Measurements from ENCODE around the gene INTS1. TPM values are rescaled to one million over a fixed set of nuclear protein-coding genes. Genes with fewer than 3 reads are reported as not detected.

Gene INTS1
- total and polyA plus RNA-seq, 2 experiments from 2014 or later: 35.1 to 111 TPM

DNA sequence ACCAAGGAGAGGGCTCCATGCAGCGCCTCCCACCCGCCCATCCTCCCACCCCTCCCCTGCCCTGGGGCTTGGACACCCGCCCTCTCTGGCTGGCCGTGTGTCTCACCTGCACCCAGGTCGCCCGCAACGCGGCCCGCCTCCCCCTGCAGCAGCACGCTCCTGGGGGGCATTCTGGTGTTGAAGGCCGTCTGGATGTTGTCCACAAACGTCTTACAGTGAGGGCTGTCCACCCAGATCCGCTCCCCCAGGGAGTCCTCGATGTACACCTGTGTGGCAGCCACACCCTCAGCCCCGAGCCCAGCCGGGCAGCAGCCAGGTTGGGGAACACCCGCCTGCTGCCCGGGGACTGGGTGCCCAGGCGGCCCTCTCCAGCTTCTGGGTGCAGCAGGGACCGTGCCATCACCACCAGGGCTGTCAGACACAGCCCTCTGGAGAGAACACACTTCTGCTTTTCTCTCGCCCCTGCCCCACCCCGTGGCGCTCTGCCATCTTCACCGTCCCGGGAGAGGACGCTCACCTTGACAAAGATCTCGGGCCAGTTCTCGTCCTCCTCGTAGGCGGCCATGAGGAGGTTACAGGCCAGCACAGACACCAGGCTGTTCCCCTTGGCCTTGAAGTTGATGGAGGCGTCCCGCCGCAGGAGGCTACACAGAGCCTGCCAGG, 4.7 kb downstream of the INTS1 start:
- no peaks in the 10 kb centered on the region for H3K27me3 ChIP-seq (ENCODE audit: insufficient read depth)
- no peak overlapping the region for H2AFZ ChIP-seq
- no peak overlapping the region for H3K27ac Mint-ChIP-seq
- DNase-seq (ENCODE audit: low spot score) (no peak), ATAC-seq (no peak)
- H3K4me3 Mint-ChIP-seq: no peak overlapping the region
- TF ChIP-seq POLR2AphosphoS5 (IDR thresholded peaks at IDR 0.05; ENCODE audit: low read depth) (no peak), STAT1 (IDR thresholded peaks at IDR 0.05; ENCODE audit: unreplicated experiment) (no peak), EZH2phosphoT487 (IDR thresholded peaks at IDR 0.05; ENCODE audit: unreplicated experiment) (no peak), EZH2 (IDR thresholded peaks at IDR 0.05; ENCODE audit: low read depth, unreplicated experiment) (no peak), NANOG (IDR thresholded peaks at IDR 0.05; ENCODE audit: borderline replicate concordance) (no peak), JUNB (IDR thresholded peaks at IDR 0.05; ENCODE audit: unreplicated experiment) (no peak), ETS1 (IDR thresholded peaks at IDR 0.05) (no peak), ZNF114 (CRISPR knock-in tag; IDR thresholded peaks at IDR 0.05) (no peak), ZNF331 (CRISPR knock-in tag; IDR thresholded peaks at IDR 0.05; ENCODE audit: low read depth) (no peak), REST (IDR thresholded peaks at IDR 0.05; ENCODE audit: unreplicated experiment) (no peak), CREB1 (CRISPR knock-in tag; IDR thresholded peaks at IDR 0.05; ENCODE audit: low read depth) (no peak)
- TF ChIP-seq, protein P1, sequence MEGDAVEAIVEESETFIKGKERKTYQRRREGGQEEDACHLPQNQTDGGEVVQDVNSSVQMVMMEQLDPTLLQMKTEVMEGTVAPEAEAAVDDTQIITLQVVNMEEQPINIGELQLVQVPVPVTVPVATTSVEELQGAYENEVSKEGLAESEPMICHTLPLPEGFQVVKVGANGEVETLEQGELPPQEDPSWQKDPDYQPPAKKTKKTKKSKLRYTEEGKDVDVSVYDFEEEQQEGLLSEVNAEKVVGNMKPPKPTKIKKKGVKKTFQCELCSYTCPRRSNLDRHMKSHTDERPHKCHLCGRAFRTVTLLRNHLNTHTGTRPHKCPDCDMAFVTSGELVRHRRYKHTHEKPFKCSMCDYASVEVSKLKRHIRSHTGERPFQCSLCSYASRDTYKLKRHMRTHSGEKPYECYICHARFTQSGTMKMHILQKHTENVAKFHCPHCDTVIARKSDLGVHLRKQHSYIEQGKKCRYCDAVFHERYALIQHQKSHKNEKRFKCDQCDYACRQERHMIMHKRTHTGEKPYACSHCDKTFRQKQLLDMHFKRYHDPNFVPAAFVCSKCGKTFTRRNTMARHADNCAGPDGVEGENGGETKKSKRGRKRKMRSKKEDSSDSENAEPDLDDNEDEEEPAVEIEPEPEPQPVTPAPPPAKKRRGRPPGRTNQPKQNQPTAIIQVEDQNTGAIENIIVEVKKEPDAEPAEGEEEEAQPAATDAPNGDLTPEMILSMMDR (conservative IDR thresholded peaks at IDR 0.05; ENCODE audit: low read depth in 2 of 2): no peak
- TF ChIP-seq, protein P2, sequence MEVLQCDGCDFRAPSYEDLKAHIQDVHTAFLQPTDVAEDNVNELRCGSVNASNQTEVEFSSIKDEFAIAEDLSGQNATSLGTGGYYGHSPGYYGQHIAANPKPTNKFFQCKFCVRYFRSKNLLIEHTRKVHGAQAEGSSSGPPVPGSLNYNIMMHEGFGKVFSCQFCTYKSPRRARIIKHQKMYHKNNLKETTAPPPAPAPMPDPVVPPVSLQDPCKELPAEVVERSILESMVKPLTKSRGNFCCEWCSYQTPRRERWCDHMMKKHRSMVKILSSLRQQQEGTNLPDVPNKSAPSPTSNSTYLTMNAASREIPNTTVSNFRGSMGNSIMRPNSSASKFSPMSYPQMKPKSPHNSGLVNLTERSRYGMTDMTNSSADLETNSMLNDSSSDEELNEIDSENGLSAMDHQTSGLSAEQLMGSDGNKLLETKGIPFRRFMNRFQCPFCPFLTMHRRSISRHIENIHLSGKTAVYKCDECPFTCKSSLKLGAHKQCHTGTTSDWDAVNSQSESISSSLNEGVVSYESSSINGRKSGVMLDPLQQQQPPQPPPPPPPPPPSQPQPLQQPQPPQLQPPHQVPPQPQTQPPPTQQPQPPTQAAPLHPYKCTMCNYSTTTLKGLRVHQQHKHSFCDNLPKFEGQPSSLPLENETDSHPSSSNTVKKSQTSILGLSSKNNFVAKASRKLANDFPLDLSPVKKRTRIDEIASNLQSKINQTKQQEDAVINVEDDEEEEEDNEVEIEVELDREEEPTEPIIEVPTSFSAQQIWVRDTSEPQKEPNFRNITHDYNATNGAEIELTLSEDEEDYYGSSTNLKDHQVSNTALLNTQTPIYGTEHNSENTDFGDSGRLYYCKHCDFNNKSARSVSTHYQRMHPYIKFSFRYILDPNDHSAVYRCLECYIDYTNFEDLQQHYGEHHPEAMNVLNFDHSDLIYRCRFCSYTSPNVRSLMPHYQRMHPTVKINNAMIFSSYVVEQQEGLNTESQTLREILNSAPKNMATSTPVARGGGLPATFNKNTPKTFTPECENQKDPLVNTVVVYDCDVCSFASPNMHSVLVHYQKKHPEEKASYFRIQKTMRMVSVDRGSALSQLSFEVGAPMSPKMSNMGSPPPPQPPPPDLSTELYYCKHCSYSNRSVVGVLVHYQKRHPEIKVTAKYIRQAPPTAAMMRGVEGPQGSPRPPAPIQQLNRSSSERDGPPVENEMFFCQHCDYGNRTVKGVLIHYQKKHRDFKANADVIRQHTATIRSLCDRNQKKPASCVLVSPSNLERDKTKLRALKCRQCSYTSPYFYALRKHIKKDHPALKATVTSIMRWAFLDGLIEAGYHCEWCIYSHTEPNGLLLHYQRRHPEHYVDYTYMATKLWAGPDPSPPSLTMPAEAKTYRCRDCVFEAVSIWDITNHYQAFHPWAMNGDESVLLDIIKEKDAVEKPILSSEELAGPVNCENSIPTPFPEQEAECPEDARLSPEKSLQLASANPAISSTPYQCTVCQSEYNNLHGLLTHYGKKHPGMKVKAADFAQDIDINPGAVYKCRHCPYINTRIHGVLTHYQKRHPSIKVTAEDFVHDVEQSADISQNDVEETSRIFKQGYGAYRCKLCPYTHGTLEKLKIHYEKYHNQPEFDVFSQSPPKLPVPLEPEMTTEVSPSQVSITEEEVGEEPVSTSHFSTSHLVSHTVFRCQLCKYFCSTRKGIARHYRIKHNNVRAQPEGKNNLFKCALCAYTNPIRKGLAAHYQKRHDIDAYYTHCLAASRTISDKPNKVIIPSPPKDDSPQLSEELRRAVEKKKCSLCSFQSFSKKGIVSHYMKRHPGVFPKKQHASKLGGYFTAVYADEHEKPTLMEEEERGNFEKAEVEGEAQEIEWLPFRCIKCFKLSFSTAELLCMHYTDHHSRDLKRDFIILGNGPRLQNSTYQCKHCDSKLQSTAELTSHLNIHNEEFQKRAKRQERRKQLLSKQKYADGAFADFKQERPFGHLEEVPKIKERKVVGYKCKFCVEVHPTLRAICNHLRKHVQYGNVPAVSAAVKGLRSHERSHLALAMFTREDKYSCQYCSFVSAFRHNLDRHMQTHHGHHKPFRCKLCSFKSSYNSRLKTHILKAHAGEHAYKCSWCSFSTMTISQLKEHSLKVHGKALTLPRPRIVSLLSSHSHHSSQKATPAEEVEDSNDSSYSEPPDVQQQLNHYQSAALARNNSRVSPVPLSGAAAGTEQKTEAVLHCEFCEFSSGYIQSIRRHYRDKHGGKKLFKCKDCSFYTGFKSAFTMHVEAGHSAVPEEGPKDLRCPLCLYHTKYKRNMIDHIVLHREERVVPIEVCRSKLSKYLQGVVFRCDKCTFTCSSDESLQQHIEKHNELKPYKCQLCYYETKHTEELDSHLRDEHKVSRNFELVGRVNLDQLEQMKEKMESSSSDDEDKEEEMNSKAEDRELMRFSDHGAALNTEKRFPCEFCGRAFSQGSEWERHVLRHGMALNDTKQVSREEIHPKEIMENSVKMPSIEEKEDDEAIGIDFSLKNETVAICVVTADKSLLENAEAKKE (CRISPR knock-in tag; IDR thresholded peaks at IDR 0.05): no peak
- no peak overlapping the region for H3K4me2 ChIP-seq
- peaks cover 35% of the 10 kb centered on the region for H3K79me2 ChIP-seq (replicated peaks; ENCODE audit: insufficient read depth)
- peaks cover 7% of the 10 kb centered on the region for H3K27me3 Mint-ChIP-seq (ENCODE audit: insufficient read depth, low read depth, poor library complexity)
- no peak overlapping the region for H3K4me3 ChIP-seq
- H4K20me1 ChIP-seq (replicated peaks; ENCODE audit: insufficient read depth): peaks cover 4% of the 10 kb centered on the region; the same call in 1 of the 2 replicates
- no peaks in the 10 kb centered on the region; the same call in 1 of the 2 replicates for H3K4me1 ChIP-seq (ENCODE audit: insufficient read depth)
- no peaks in the 10 kb centered on the region for H3K9me3 Mint-ChIP-seq
- H3K4me1 Mint-ChIP-seq: peaks cover 9% of the 10 kb centered on the region
- H3K36me3 Mint-ChIP-seq (ENCODE audit: low read depth): peaks cover 48% of the 10 kb centered on the region
- no peak overlapping the region for H3K27ac ChIP-seq (ENCODE audit: low read depth)
- peaks cover 8% of the 10 kb centered on the region; the same call in 1 of the 2 replicates for H3K36me3 ChIP-seq (ENCODE audit: insufficient read depth)
- H3K9me2 ChIP-seq (ENCODE audit: insufficient read depth): no peaks in the 10 kb centered on the region
- no peaks in the 10 kb centered on the region for H3F3A ChIP-seq (replicated peaks; ENCODE audit: low read depth)

Measured in GM23338 (cell line).